ENCODE measurements around the gene TRIM37.
A peak's percentile ranks its signal among the peaks of the same experiment; 100 is the strongest.
"Not testable (repeated sequence)": the region's sequence is repeated elsewhere in the genome, so short reads cannot be mapped to it uniquely, and the experiment has no call there.

The TRIM37 gene

DNA sequence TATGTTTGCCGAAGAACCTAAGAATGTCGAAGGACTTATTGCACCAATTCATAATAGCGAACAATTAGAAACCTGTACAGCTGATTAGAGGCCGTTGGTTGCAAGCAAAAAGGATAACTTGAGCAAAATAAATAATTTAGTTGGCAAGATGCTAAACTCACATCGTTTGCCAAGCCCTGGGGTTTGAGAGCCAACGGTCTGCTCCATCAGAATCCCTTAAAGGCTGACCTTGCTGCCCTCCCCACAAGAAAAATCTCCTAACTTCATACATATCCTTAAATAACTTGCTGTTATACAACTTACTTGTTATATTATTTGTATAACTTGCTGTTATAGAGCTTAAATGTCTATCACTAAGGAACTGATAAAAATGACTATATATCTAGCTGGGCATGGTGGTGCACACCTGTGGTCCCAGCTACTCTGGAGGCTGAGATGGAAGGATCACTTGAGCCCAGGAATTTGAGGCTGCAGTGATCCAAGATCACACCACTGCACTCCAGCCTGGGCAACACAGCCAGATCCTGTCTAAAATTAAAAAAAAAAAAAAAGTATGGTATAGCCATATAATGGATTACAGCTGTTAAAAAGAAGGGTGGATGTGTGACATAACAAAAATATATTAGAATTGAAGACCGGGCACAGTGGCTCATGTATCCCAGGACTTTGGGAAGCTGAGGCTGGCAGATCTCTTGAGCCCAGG is 1.9 kb upstream of the TRIM37 start:
- DNase-seq: no peak

DNA sequence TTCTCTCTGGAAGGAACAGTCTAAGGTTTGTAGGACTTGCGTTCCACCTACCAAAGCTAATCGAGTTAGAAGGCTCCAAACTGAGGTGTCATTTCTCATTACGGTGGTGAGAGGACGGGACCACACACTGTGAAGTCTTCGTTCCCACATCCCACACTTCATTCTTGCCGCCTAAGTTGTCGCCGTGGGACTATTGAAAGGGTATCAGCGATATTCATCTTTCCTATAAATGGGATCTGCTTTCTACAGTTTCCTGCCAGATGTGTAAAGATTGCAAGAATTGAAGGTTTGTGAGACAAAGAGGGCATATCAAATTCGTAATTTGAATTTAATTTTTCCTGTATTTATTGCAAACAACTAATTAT is 608 bp upstream of the TRIM37 start:
- DNase-seq: no peak

DNA sequence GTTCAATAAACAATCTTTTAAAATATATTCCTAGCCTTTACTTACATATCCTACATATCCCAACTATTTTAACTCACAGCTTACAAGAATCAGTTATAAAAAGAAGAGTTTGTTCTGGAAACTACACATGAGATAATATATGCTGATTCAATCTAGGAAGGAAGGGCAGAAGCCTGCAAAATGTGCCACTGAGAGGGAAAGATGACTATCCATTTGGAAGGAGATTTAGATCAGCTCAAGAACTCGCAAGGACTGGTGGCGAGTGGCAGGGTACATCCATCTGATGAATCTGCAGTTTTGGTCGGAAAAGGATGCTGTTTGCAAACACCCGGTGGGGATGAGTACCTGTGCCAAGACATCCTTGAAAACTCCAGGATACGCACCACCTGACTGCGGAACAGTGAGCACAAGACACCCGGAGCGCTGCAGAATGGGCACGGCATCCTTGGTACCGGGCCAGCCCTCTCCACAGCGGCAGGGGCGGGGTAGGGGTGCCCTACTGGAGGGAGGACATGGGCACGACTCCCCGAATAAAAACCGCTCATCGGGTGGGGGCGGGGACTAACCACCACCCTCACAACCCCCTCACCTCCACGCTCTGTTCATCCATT is 723 bp downstream of the TRIM37 start:
- DNase-seq: peak; percentile 58

DNA sequence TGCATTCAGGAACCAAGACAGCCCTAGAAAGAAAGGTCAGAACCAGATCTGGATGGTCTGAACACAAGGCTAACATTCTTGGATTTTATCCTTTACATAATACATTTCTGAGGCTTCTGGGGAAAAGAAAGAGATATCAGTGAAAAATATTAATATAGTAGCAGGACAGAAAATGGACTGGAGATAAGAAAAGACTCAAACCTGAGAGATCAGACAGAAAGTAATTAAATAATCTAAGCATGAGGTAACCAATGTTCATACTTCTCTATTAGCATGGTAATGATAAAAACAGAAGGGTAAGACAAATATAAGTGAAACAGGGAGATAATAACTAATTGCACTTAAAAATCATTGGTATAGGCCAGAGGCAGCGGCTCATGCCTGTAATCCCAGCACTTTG is 5.5 kb downstream of the TRIM37 start:
- no peak for DNase-seq

DNA sequence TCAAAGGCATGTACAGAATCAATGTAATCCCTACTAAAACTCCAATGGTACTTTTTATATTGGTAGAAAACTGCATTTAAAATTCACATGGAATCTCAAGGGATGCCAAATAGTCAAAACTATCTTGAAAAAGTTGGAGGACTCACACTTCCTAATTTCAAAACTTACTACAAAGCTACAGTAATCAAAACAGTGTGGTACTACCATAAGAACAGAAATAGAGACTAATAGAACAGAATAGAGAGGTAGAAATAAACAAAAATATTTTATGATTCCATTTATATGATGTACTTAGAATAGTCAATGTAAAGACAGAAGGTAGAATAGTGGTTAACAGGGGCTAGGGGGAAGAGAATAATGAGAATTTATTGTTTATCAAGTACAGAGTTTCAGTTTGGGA is 8.8 kb downstream of the TRIM37 start:
- no peak for DNase-seq

DNA sequence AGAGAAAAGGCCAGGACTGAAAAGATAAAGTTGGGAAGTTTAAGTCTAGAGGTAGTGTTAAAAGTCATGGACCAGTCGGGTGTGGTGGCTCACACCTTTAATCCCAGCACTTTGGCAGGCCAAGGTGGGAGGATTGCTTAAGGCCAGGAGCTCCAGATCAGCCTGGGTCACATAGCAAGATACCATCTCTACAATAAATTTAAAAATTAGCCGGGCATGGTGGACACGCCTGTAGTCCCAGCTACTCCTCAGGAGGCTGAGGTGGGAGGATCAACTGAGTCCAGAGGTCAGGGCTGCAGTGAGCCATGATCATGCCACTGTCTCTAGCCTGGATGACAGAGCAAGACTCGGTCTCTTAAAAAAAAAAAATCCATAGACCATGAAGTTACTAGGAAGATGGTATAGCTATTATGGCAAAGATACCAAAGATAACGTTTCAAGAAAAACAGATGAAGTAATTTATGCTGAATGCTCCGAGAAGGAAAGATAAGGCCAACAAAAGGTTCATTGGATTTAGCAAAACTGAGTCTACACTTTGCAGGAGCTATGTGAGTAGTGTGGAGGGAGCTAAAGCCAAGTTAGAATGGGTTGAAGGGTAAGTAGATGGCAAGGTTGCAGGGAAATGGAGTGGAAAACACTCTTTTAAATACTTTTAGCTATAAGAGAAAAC is 11.7 kb downstream of the TRIM37 start:
- no peak for DNase-seq

DNA sequence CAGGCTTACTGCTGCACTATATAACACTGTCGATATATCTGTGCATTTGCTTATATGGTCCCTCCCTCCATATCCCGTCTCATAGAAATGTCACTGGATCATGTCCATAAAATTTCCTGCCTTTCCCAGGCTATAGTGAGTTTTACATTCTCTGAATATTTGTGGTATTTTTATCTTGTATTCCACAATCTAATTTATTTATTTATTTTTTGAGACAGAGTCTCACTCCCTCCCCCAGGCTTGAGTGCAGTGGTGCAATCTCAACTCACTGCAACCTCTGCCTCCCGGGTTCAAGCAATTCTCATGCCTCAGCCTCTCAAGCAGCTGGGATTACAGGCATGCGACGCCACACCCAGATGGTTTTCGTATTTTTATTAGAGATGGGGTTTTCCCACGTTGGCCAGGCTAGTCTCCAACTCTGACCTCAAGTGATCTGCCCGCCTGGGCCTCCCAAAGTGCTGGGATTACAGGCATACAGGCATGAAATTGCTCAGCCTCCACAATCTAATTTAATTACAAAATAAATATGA is 12.9 kb downstream of the TRIM37 start:
- DNase-seq: no peak

DNA sequence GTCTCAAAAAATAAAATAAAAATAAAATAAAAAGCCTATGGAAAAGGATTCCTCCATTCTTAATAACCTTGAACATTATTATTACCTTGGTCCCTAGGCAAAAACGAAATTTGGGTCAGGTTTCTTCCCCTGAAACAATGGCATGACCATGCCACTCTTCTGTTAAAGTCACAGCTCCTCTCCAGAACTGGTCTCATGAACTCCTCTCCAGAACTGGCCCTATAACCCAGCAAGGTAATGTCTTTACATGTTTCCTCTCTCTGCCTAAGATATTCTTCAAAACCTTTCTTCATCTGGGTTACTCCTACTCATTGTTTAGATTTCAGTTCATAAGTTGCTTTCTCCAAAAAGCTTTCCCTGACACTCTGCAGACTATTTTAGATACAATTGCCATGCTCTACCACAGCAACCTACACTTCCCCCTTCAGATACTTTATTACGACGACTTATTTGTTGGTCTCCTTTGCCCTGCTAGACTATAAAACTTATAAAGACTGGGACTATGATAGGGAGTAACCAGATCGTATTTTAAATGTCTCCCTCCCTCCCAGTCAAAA is 13.5 kb downstream of the TRIM37 start:
- no peak for DNase-seq

DNA sequence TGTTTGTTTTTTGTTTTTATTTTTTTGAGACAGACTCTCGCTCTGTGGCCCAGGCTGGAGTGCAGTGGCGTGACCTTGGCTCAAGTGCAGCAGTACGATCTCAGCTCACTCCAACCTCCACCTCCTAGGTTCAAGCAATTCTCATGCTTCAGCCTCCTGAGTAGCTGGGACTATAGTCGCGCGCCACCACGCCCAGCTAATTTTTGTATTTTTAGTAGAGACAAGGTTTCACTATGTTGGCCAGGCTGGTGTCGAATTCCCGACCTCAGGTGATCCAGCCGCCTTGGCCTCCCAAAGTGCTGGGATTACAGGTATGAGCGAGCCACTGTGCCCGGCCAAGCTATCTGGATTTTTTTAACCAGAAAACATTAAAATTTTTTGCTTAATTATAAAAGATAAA is 16.1 kb downstream of the TRIM37 start:
- not testable (repeated sequence) for DNase-seq

DNA sequence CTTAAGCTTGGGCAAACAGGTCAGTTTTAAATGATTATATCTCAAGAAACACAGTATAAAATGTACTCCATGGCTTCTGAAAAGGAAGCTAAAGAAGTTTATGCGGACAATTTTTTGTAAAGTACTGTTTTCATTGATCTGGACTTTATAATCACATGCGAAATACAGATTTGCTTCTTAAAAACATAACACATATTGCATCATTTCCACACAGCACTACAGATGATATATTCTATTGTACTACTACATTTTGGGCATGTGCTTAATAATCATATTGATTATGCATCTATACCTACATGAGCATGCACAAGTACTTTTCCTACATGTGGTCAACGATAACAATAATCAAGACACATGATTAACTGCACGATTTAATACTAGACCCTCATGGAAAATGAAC is 22.5 kb downstream of the TRIM37 start:
- no peak for DNase-seq

DNA sequence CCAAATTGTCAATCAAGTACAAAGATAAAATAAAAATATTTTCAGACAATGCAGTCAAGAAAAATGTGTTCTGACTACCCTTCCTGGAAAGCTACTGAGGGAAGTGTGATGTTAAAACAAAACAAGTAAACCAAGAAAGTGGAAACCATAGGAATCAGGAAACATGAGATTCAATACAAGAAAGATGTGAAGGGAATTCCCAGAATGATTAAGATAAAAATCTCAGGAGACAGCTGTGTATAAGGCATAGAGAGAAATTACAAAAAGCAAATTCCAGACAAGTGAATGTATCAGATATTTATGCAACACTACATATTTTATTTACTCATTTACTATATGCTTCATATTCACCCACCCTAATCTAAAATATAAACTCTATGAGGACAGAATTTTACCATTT is 32.2 kb downstream of the TRIM37 start:
- DNase-seq: no peak

DNA sequence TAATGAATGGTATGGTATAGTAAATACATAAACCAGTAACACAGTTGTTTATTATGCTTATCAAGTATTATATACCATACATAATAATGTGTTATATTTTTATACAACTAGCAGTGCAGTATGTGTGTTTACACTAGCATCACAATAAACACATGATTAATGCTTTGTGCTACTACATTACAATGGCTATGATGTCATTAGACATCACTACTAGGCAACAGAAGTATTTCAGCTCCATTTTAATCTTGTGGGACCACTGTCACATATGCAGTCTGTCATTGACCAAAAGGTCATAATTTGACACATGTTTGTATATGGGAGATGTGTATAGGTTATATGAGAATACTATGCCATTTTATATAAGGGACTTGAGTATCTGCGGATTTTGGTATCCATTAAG is 32.7 kb downstream of the TRIM37 start:
- no peak for DNase-seq

DNA sequence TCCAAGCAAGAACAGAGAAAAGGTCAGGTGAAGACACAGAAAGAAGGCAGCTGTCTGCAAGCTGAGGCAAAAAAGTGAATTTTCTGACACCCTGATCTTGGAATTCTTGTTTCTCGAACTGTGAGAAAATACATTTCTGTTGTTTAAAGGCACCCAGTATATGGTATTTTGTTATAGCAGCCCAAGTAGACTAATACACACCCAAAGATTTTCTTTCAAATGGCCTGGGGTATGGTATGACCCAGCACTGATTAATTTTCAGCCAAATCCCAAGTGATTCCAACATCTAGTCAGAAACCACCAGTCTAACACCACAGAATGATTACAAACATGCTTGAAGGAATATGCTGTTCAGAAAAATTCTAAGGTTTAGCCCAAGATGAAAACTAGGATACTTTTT is 36.8 kb downstream of the TRIM37 start:
- DNase-seq: no peak

DNA sequence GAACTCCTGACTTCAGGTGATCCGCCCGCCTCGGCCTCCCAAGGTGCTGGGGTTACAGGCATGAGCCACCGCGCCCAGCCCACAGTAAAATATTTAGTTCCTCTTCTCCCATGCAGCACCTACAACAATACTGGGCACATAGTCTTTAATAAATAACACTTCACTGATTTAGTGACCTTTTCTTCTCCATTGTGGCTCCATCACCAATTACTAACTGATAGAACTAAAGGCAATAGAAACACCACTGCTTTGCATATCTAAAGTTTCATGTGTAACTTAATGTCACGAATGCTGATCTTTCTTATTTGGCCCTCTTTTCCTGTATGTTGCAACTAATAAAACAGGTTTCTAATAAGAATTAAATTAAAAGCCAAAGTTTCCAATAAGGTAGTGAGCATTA is 38.9 kb downstream of the TRIM37 start:
- no peak for DNase-seq

DNA sequence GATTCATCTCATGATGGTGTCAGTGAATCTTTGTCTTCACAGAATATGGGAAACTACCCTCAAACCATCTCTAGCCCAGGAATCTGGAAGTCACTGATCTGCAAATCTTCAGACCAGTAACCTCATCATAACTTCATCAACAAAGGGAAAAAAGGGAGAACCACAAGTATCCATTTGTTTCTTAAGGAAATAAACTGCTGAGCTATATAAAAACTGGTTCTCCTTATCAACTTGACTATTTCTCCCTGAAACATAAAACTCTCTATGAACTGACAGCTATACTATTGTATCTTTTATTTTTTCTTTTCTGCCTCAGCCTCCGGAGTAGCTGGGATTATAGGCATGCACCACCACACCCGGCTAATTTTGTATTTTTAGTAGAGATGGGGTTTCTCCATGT is 39.3 kb downstream of the TRIM37 start:
- DNase-seq: no peak

DNA sequence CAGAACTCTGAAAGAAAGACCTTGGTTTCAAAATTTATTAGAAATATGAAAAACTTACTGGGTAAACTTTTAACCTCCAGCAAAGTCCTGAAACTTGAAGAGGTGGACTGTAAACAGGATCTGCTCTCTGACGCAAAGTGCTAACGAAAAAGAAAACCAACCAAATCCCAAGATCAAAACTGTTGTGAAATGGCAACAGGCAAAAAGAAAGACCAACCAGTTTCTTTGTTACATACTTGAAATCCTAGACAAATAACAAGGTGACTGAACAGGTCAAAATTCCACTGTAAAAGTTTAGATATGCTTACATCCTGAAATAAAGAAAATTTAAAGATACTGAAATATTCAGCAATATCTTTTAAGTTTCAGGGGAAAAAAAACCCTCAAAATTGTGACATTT is 44.2 kb downstream of the TRIM37 start:
- DNase-seq: no peak

DNA sequence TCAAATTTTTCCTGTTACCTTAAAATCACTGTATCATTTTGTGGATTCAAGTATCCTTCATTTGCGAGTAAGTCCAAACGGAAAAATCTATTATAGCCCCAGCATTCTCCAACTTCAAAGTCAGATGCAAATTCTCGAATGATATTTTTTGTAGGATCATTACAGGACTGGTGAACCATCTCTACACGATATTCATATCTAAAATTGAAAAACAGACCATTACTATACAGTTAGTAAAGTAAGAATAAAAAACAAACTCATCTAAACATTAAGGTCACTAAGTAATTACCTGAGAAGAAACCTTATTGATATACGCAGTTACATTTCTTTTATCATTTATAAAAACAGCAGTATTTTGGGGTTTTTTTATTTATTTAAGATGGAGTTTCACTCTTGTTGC is 49.8 kb downstream of the TRIM37 start:
- no peak for DNase-seq

DNA sequence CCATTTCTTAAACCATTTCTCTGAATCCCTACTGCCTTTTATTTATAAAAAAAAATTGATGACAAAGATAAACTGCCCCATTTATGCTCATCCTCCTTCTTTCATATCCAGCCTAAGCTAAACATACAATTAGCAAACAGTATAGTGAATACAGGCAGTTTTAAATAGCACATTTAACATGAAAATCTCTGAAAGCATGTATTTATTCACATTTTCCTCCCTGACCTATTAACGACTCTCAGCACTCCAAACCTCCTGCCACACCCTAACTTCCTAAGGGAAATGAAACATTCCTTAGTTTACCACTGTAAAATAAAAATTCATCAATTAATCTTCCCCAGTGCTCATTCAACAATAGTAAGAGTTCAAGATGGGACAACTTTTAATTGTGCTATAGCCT is 56.9 kb downstream of the TRIM37 start:
- no peak for DNase-seq

DNA sequence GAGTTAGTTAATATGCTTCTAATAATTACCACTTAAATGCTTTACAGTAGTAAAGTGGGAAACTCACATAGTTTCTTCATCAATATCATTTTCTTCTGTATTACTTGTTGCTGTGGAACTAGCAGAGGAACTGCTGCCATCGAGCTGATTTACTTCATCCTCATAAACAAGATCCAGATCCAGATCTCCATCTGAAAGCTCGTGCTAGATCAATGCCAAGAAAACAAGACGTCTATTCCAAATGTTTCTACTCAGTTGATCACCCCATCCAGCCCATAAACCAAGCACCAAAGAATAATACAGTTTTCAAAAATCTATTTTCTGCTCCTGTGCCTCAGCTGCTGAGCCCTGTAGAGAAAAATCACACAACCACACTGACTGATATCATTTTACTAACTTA is 59.1 kb downstream of the TRIM37 start:
- DNase-seq: no peak

DNA sequence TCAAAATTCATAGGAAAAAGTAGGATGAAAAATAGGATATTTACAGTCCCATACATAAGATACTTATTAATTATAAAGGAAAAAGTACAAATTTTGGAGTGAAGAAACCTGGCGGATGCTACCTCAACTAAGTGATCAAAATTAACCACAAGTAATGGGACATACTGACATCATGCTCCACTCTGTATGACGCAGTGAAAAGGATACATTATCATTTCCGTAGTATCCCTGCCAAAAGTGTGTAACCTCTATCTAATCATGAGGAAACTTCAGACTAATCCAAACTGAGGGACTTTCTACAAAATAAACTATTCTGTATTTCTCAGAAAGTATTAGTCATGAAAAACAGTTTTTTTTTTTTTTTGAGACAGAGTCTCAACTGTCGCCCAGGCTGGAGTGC is 60.5 kb downstream of the TRIM37 start:
- DNase-seq: no peak

DNA sequence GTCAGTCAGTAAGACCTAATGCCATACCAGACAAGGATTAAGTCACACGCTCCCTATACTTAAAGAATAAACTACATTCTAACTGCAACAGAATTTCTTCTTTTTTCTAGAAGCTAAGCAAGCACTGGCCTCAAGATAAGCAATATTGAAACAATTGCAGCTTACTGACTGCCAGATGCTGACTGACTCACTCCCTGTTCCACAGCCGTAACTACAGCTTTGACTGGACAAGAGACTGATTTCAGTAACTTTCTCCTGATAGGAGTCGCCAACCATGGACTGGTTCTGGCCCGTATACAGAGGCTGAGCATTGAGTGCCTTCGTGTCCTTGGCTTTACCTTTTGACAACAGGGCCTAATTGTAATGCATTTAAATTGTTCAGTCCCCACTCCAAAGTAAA is 67.9 kb downstream of the TRIM37 start:
- DNase-seq: no peak

DNA sequence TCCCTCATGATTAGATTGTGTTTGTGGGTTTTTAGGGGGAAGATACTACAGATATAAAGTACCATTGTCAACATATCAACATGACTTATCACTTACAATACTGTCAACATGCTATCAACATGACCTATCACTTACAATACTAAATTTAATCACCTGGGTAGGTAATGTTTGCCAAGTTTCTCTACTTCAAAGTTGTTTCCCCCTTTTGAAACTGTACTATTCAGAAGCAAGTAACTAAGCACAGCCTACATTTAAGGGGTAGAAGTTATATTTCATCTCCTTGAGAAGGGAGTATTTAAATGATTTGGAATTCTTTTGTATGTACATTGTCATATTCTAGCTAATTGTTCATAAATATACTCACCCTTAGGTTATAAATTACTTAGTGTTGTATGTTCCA is 68.7 kb downstream of the TRIM37 start:
- DNase-seq: no peak

DNA sequence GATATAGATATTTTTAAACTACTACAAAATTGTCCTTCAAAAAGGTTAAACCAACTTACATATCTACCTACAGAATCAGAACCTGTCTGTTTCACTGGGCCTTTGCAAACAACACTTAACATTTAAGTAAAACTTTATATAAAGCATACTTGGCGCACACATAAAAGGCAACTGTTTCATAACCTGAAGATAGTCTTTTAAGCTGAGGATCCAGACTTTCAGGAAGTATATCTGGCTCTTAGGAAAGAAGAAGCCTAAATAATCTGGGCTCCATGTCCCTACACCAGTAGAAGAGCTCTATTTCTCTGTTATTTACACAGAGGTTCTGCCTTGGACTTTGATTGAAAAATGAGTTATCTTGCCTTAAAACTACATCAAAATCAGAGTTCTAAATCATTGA is 75.9 kb downstream of the TRIM37 start:
- no peak for DNase-seq

DNA sequence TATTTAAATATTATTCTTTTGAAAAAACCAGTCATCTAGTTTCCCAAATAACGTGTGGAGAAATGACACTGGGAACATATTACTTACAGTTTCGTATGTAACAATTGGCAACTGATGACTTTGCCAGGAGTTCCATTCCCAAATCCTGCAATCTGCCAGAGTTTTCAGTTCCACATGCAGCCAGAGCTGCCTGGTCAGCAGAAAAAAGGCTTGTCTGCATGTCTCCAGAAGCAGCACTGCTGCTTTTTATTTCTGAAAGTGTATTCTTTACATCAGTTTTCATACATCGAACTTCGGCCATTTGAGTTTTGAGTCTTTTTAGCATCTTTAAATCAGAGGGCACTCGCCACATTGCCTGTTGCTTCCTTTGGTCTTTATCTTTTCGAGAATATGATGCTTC is 78.4 kb downstream of the TRIM37 start:
- no peak for DNase-seq

Measured in NK-92 treated with Interleukin-12 subunit alpha and Interleukin-12 subunit beta, amount 100 ng/mL, for 24 hours (cell line).